ENCODE results near the gene NEU2. TPM values are rescaled to one million over a fixed set of nuclear protein-coding genes. Genes with fewer than 3 reads are reported as not detected.

NEU2 gene
- total and polyA plus RNA-seq, 10 of the 15 experiments (the other 5 are each of a cell fraction or from before 2014, with no cell fraction given): not detected

- DNase-seq (ENCODE audit: low read depth, low spot score) (peak; percentile 90), ATAC-seq (peak; percentile 31), FAIRE-seq (peak; percentile 78)
- in situ Hi-C loops (cut with MboI): no loop called here
- Histone ChIP-seq H2AFZ (ENCODE audit: control insufficient read depth, low read depth, low read length) (no peak overlapping the region), H3K79me2 (ENCODE audit: control insufficient read depth, insufficient read depth, low read length) (peaks cover 77% of the 10 kb centered on the region), H3K9ac (ENCODE audit: control insufficient read depth, insufficient read depth, low read length) (peak overlapping the region; percentile 90), H3K4me2 (ENCODE audit: control insufficient read depth, insufficient read depth) (peak overlapping the region; percentile 95), H4K20me1 (ENCODE audit: control insufficient read depth, insufficient read depth) (no peaks in the 10 kb centered on the region), H3K27ac (ENCODE audit: control insufficient read depth, insufficient read depth) (peak overlapping the region; percentile 100), H3K9me3 (replicated peaks; ENCODE audit: control insufficient read depth, insufficient read depth, low read length) (no peaks in the 10 kb centered on the region), H3K4me3 (no peak overlapping the region), H3K27me3 (replicated peaks in 1 of 2; ENCODE audit: control insufficient read depth in 2 of 2, insufficient read depth in 2 of 2, low read length in 1 of 2) (no peaks in the 10 kb centered on the region), H3K36me3 (ENCODE audit: control insufficient read depth in 2 of 2, insufficient read depth in 2 of 2, low read length in 1 of 2) (peaks cover 15 to 22% of the 10 kb centered on the region in 2 experiments), H3K4me1 (ENCODE audit: control insufficient read depth, insufficient read depth, low read length) (peaks cover 90% of the 10 kb centered on the region)
- ChIA-PET POLR2A (interaction anchor here (2.7 to 11.9 kb wide), 4 partner anchors 9 to 29 kb away, joined by 23 to 271 read pairs (median 42); partner anchors contain the start of gene INPP5D), SMC1A (ENCODE audit: uncharacterized antibody, unreplicated experiment) (interaction anchor here (0.8 to 17.9 kb wide), 4 partner anchors 7 to 25 kb away, joined by 4 to 351 read pairs (median 186); partner anchors contain the start of gene INPP5D), RAD21 (ENCODE audit: unreplicated experiment) (interaction anchor here (1.0 to 15.1 kb wide), 7 partner anchors 12 to 171 kb away, joined by 3 to 361 read pairs (median 4); partner anchors contain the start of gene INPP5D), CTCF (interaction anchor here (2.1 to 4.2 kb wide), 2 partner anchors 19 to 20 kb away, joined by 10 to 46 read pairs; partner anchors contain the start of gene INPP5D)
- no TSS peak for BruUV-seq (replicated peaks)
- 0% methylated on average over 10 of the region's 10 CpGs for WGBS (ENCODE audit: insufficient coverage, insufficient replicate concordance, low lambda C conversion rate, missing lambda C conversion rate)
- intact Hi-C loops (cut with micrococcal nuclease; ENCODE audit: unreplicated experiment): no loop called here
- TF ChIP-seq RFX5 (IDR thresholded peaks at IDR 0.05; ENCODE audit: low read depth, low read length): no peak
- TF ChIP-seq CREM (IDR thresholded peaks at IDR 0.05; ENCODE audit: low read depth): peak; percentile 72
- peak in 1 of 2 experiments; percentile 94; a peak in 2 of 4 replicates for TF ChIP-seq ETV6 (conservative IDR thresholded peaks at IDR 0.05 in 1 of 2, IDR thresholded peaks at IDR 0.05 in 1 of 2; ENCODE audit: borderline replicate concordance in 1 of 2, low read depth in 1 of 2)
- peak; percentile 8; the same call in 1 of the 2 replicates for TF ChIP-seq SMARCA5 (IDR thresholded peaks at IDR 0.05)
- TF ChIP-seq ZZZ3 (IDR thresholded peaks at IDR 0.05; ENCODE audit: control insufficient read depth, insufficient read length, low read depth): no peak
- TF ChIP-seq ATF2 (IDR thresholded peaks at IDR 0.05; ENCODE audit: low read length): no peak
- no peak for TF ChIP-seq SIN3A (IDR thresholded peaks at IDR 0.05; ENCODE audit: low read depth, low read length)
- TF ChIP-seq IKZF1 (conservative IDR thresholded peaks at IDR 0.05): peak; percentile 98
- TF ChIP-seq MYB (IDR thresholded peaks at IDR 0.05; ENCODE audit: borderline replicate concordance, low read depth, low read length): 0 out of 2 replicates have a peak, but pooled peaks have one; percentile 53
- no peak for TF ChIP-seq STAT3 (IDR thresholded peaks at IDR 0.05; ENCODE audit: low read depth, low read length)
- peak; percentile 95 for TF ChIP-seq TBL1XR1 (IDR thresholded peaks at IDR 0.05; ENCODE audit: low read depth, low read length)
- peak; percentile 82 for TF ChIP-seq GATAD2B (conservative IDR thresholded peaks at IDR 0.05; ENCODE audit: low read depth)
- TF ChIP-seq EED (IDR thresholded peaks at IDR 0.05; ENCODE audit: low read depth): peak; percentile 86
- TF ChIP-seq USF1 (IDR thresholded peaks at IDR 0.05; ENCODE audit: borderline replicate concordance, extremely low read length, insufficient read depth, low read depth, low read length): no peak
- no peak for TF ChIP-seq TCF7 (IDR thresholded peaks at IDR 0.05; ENCODE audit: borderline replicate concordance)
- peak; percentile 85; the same call in 1 of the 2 replicates for TF ChIP-seq CHD2 (IDR thresholded peaks at IDR 0.05; ENCODE audit: borderline replicate concordance, low read depth, low read length)
- no peak for TF ChIP-seq POLR2AphosphoS2 (IDR thresholded peaks at IDR 0.05; ENCODE audit: low read depth, low read length)
- TF ChIP-seq SREBF1 (IDR thresholded peaks at IDR 0.05; ENCODE audit: low read length): no peak
- peak; percentile 57; the same call in 1 of the 2 replicates for TF ChIP-seq BCL11A (IDR thresholded peaks at IDR 0.05; ENCODE audit: low read depth, low read length)
- TF ChIP-seq KDM1A (IDR thresholded peaks at IDR 0.05; ENCODE audit: borderline replicate concordance): no peak
- peak; percentile 92 for TF ChIP-seq MTA2 (IDR thresholded peaks at IDR 0.05; ENCODE audit: low read depth)
- TF ChIP-seq TARDBP (IDR thresholded peaks at IDR 0.05; ENCODE audit: borderline replicate concordance): 0 out of 2 replicates have a peak, but pooled peaks have one; percentile 14
- no peak for TF ChIP-seq HDAC2 (IDR thresholded peaks at IDR 0.05)
- TF ChIP-seq JUNB (IDR thresholded peaks at IDR 0.05): no peak
These were observed 47.0 kb downstream of the NEU2 start for GRCh38 chr2:233079473-233079877.
